B cell (primary cell): ENCODE data around the gene SRC. TPM values are rescaled to one million over a fixed set of nuclear protein-coding genes. Genes with fewer than 3 reads are reported as not detected.

ENCODE experiments used
- ATAC-seq: fragments of 200-7000 bp; cut with Tn5 transposase; one replicate; pipeline ENCODE4 v1.10.0; 2021; ENCODE audit warnings: low read depth, mild to moderate bottlenecking, moderate number of reproducible peaks, moderate library complexity
- CTCF ChIA-PET: fragments of 350-600 bp; sonication (Branson Sonifier 250); formaldehyde crosslinking; loops from one replicate; lab custom pipeline; 2021; ENCODE audit warnings: antibody characterized with exemption, inconsistent platforms; lab: Charles Lee
- POLR2A ChIA-PET: fragments of 350-600 bp; sonication (Branson Sonifier 250); formaldehyde crosslinking; loops from one replicate; lab custom pipeline; 2021; ENCODE audit warnings: antibody characterized with exemption; lab: Charles Lee
- DNase-seq: peaks from one replicate; pipeline ENCODE4 v3.0.0; 2013
- H2AFZ ChIP-seq: 2 replicates; pipeline ENCODE4 v1.6.1; 2012; ENCODE audit warnings: mild to moderate bottlenecking, low read depth, low read length; ENCODE audit not compliant: insufficient read depth, poor library complexity, severe bottlenecking
- H3K27ac ChIP-seq, 2 donors: 1 replicate in 1 of 2; 2 replicates in 1 of 2; pipeline ENCODE4 v1.5.1; 2012 to 2013; ENCODE audit warnings: low read length in 2 of 2, mild to moderate bottlenecking in 2 of 2, moderate library complexity in 1 of 2
- H3K27me3 ChIP-seq, 4 experiments: fragments of 200-600 bp in 1 of 4; sonication (generic) in 1 of 4; replicated peaks in 1 of 4; 1 replicate in 2 of 4; 2 replicates in 2 of 4; pipeline versions ENCODE4 v1.6.1 to v1.7.0; 2013 to 2016; ENCODE audit warnings: low read length in 3 of 4, mild to moderate bottlenecking in 2 of 4, mixed read lengths in 1 of 4, moderate library complexity in 1 of 4; ENCODE audit not compliant: insufficient read depth in 4 of 4, control insufficient read depth in 3 of 4; ENCODE audit errors: control extremely low read depth in 1 of 4
- H3K36me3 ChIP-seq, 2 experiments: replicated peaks in 1 of 2; 1 replicate in 1 of 2; 2 replicates in 1 of 2; pipeline versions ENCODE4 v1.6.1 to v1.7.1; 2013; ENCODE audit warnings: low read length in 1 of 2; ENCODE audit not compliant: insufficient read depth in 2 of 2, control insufficient read depth in 1 of 2; ENCODE audit errors: control extremely low read depth in 1 of 2, extremely low read depth in 1 of 2
- H3K4me1 ChIP-seq, 2 donors: fragments of 200-600 bp in 1 of 2; sonication (generic) in 1 of 2; 1 replicate in 1 of 2; 2 replicates in 1 of 2; pipeline versions ENCODE4 v1.5.1 to v1.6.1; 2013 to 2017; ENCODE audit warnings: low read length in 2 of 2; ENCODE audit not compliant: control insufficient read depth in 2 of 2, insufficient read depth in 2 of 2
- H3K4me2 ChIP-seq: replicated peaks from 2 replicates; pipeline ENCODE3; 2012; ENCODE audit warnings: mild to moderate bottlenecking, low read depth, low read length; ENCODE audit not compliant: poor library complexity, severe bottlenecking
- H3K4me3 ChIP-seq, 5 experiments: fragments of 200-600 bp in 1 of 5; sonication (generic) in 1 of 5; 1 replicate in 3 of 5; 2 replicates in 2 of 5; pipeline versions ENCODE4 v1.5.1 to v1.7.0; 2011 to 2016; ENCODE audit warnings: low read length in 4 of 5, mild to moderate bottlenecking in 4 of 5, low read depth in 2 of 5, control low read depth in 1 of 5, moderate library complexity in 1 of 5; ENCODE audit not compliant: insufficient read depth in 1 of 5; ENCODE audit errors: control extremely low read depth in 1 of 5, extremely low read depth in 1 of 5
- H3K79me2 ChIP-seq: fragments of 200-600 bp; sonication (generic); one replicate; pipeline ENCODE4 v1.6.0; 2016; ENCODE audit warnings: low read length; ENCODE audit not compliant: control insufficient read depth, insufficient read depth
- H3K9ac ChIP-seq: fragments of 200-600 bp; sonication (generic); 2 replicates; pipeline ENCODE4 v1.6.1; 2017; ENCODE audit warnings: mild to moderate bottlenecking, low read length, moderate library complexity
- H3K9me3 ChIP-seq, 3 donors: one replicate each; pipeline versions ENCODE4 v1.6.1 to v1.7.1; 2013; ENCODE audit warnings: low read length in 2 of 3; ENCODE audit not compliant: control insufficient read depth in 2 of 3, insufficient read depth in 1 of 3; ENCODE audit errors: control extremely low read depth in 1 of 3
- H4K20me1 ChIP-seq: 2 replicates; pipeline ENCODE4 v1.6.0; 2012; ENCODE audit warnings: mild to moderate bottlenecking, low read length; ENCODE audit not compliant: insufficient read depth, control insufficient read depth, poor library complexity, severe bottlenecking
- H3K27ac Mint-ChIP-seq: one replicate; pipeline ENCODE4 v1.8.0; 2021; ENCODE audit warnings: mixed read lengths
- H3K27me3 Mint-ChIP-seq: one replicate; pipeline ENCODE4 v1.8.0; 2021; ENCODE audit warnings: mixed read lengths
- H3K4me1 Mint-ChIP-seq: one replicate; pipeline ENCODE4 v1.8.0; 2021; ENCODE audit warnings: mixed read lengths
- H3K4me3 Mint-ChIP-seq: one replicate; pipeline ENCODE4 v1.8.0; 2021; ENCODE audit warnings: mixed read lengths
- H3K9me3 Mint-ChIP-seq: one replicate; pipeline ENCODE4 v1.8.0; 2022; ENCODE audit warnings: mixed read lengths; ENCODE audit not compliant: insufficient read depth
- CTCF ChIP-seq: fragments of 200-600 bp; IDR thresholded peaks from one replicate; pipeline ENCODE4 v1.8.0; 2022; ENCODE audit warnings: antibody characterized with exemption, mild to moderate bottlenecking
- EZH2 ChIP-seq: IDR thresholded peaks from 2 replicates; pipeline ENCODE4 v1.6.1; 2012; ENCODE audit warnings: borderline replicate concordance, low read depth, mild to moderate bottlenecking, moderate library complexity, low read length; ENCODE audit not compliant: insufficient read depth, poor library complexity, severe bottlenecking
- WGBS: methylation state at CpG from one replicate; pipeline ENCODE4 v1.1.5; 2013; ENCODE audit warnings: missing lambda C conversion rate; ENCODE audit not compliant: insufficient coverage; 5-methylcytosine and 5-hydroxymethylcytosine counted together
- intact Hi-C: fragments of 100-400 bp; cut with micrococcal nuclease; formaldehyde crosslinking; loops from one replicate; pipeline ENCODE4 v1.10.0; 2022
- polyA plus RNA-seq: library from polyadenylated mRNA; depleted of rRNA; stranded (reverse); fragments of >200 nt; gene quantifications from 2 replicates; pipeline ENCODE4 v1.2.3, GENCODE V29; 2012
- total RNA-seq, 2 donors: library from RNA; stranded (reverse); fragments of 120-200 nt in 1 of 2; gene quantifications; 1 replicate in 1 of 2; 2 replicates in 1 of 2; pipeline versions ENCODE4 v1.2.3 to v1.2.4, GENCODE V29; 2013 to 2022

SRC gene
- total and polyA plus RNA-seq, 2 donors (not counting 1 experiment from before 2014, with no cell fraction given) = 6.5 to 16.8 TPM

- H3K4me1 Mint-ChIP-seq = no peaks in the 10 kb centered on the region
- H3K27me3 Mint-ChIP-seq = peaks cover 14% of the 10 kb centered on the region
- ATAC-seq = no peak
Observed at GRCh38 chr20:37417617-37418467, 71.9 kb downstream of the SRC start.

More at GRCh38 chr20:37417617-37418467, 71.9 kb downstream of the SRC start:
- no peaks in the 10 kb centered on the region for H4K20me1 ChIP-seq
- H3K27me3 ChIP-seq = peaks cover 0 to 16% (median 4%) of the 10 kb centered on the region in 4 experiments
- H2AFZ ChIP-seq = no peak overlapping the region
- no peak overlapping the region for H3K4me2 ChIP-seq
- ChIA-PET CTCF (no interaction called here), POLR2A (no interaction called here)
- H3K9me3 ChIP-seq = peaks cover 0 to 3% (median 0%) of the 10 kb centered on the region in 3 donors
- no peaks in the 10 kb centered on the region for H3K79me2 ChIP-seq
- H3K4me3 ChIP-seq = no peak overlapping the region
- H3K9me3 Mint-ChIP-seq = no peaks in the 10 kb centered on the region
- H3K36me3 ChIP-seq = no peaks in the 10 kb centered on the region
- 87% methylated on average over 8 of the region's 22 CpGs for WGBS
- H3K27ac Mint-ChIP-seq = no peak overlapping the region
- H3K4me1 ChIP-seq = peaks cover 2% of the 10 kb centered on the region in 2 donors
- intact Hi-C loops = no loop called here
- no peak overlapping the region for H3K4me3 Mint-ChIP-seq
- TF ChIP-seq EZH2 = no peak
- no peak for TF ChIP-seq CTCF
- no peak for DNase-seq
- no peak overlapping the region for H3K27ac ChIP-seq
- no peak overlapping the region for H3K9ac ChIP-seq
